Endothelial cell of umbilical vein (primary cell): ENCODE measurements around the gene ABCG4. TPM values are rescaled to one million over a fixed set of nuclear protein-coding genes. Genes with fewer than 3 reads are reported as not detected.
A peak's percentile ranks its signal among the peaks of the same experiment; 100 is the strongest.

ENCODE experiments used
- BruUV-seq: library from RNA; stranded (reverse); fragments of 400-500 nt; replicated peaks from 2 replicates; lab custom pipeline; 2021; lab: Mats Ljungman, UMichigan
- CTCF ChIA-PET: fragments of 300-600, 350-600 bp; sonication (Branson Sonifier 250); formaldehyde crosslinking; loops from one replicate; lab custom pipeline; 2021; ENCODE audit warnings: antibody characterized with exemption, inconsistent platforms; lab: Charles Lee
- POLR2A ChIA-PET: fragments of 300-600, 350-600 bp; sonication (Branson Sonifier 250); formaldehyde crosslinking; loops from one replicate; lab custom pipeline; 2021; ENCODE audit warnings: antibody characterized with exemption, inconsistent platforms; lab: Charles Lee
- DNase-seq: peaks from one replicate; pipeline ENCODE4 v3.0.0-alpha.2; 2011; ENCODE audit warnings: low read depth, low spot score
- FAIRE-seq: peaks from 2 replicates; lab custom pipeline; 2011; peaks lifted over from hg19 to GRCh38; lab: Jason Lieb, UNC
- H2AFZ ChIP-seq: 2 replicates; pipeline ENCODE4 v1.6.0; 2012; ENCODE audit warnings: low read depth, low read length, control low read depth, inconsistent platforms
- H3K27ac ChIP-seq: 2 replicates; pipeline ENCODE4 v1.5.1; 2011; ENCODE audit warnings: low read depth, mild to moderate bottlenecking, control low read depth, low read length, moderate library complexity; ENCODE audit not compliant: insufficient read depth
- H3K27me3 ChIP-seq, 2 experiments: 2 replicates each; pipeline versions ENCODE4 v1.6.0 to v1.6.1; 2011; ENCODE audit warnings: low read length in 2 of 2, mixed read lengths in 1 of 2; ENCODE audit not compliant: control insufficient read depth in 2 of 2, insufficient read depth in 2 of 2
- H3K36me3 ChIP-seq, 2 experiments: 2 replicates in 1 of 2; 3 replicates in 1 of 2; pipeline ENCODE4 v1.5.1; 2011; ENCODE audit warnings: low read length in 2 of 2, mild to moderate bottlenecking in 1 of 2, moderate library complexity in 1 of 2; ENCODE audit not compliant: control insufficient read depth in 2 of 2, insufficient read depth in 2 of 2; ENCODE audit errors: extremely low read depth in 1 of 2
- H3K4me1 ChIP-seq: 3 replicates; pipeline ENCODE4 v1.5.1; 2011; ENCODE audit warnings: mild to moderate bottlenecking, low read length; ENCODE audit not compliant: control insufficient read depth, insufficient read depth; ENCODE audit errors: extremely low read depth
- H3K4me2 ChIP-seq: 2 replicates; pipeline ENCODE4 v1.6.1; 2011; ENCODE audit warnings: low read length, control low read depth, mixed read lengths; ENCODE audit not compliant: insufficient read depth
- H3K4me3 ChIP-seq, 3 experiments: fragments of 200-600 bp in 1 of 3; sonication (generic), shearing (Covaris generic) in 1 of 3; replicated peaks in 1 of 3; 2 replicates each; pipeline ENCODE4 v1.5.1; 2011 to 2016; ENCODE audit warnings: control low read depth in 3 of 3, low read length in 3 of 3, mild to moderate bottlenecking in 2 of 3, inconsistent platforms in 1 of 3, low read depth in 1 of 3, moderate library complexity in 1 of 3; ENCODE audit not compliant: insufficient read depth in 1 of 3
- H3K79me2 ChIP-seq: 2 replicates; pipeline ENCODE4 v1.6.0; 2012; ENCODE audit warnings: low read length, inconsistent platforms; ENCODE audit not compliant: control insufficient read depth, insufficient read depth
- H3K9ac ChIP-seq: replicated peaks from 2 replicates; pipeline ENCODE3; 2011; ENCODE audit warnings: low read length, control low read depth; ENCODE audit not compliant: insufficient read depth; ENCODE audit errors: extremely low read depth
- H3K9me1 ChIP-seq: replicated peaks from 3 replicates; pipeline ENCODE4 v1.6.0; 2011; ENCODE audit warnings: mild to moderate bottlenecking, low read length; ENCODE audit not compliant: control insufficient read depth, insufficient read depth; ENCODE audit errors: extremely low read depth
- H3K9me3 ChIP-seq: replicated peaks from 2 replicates; pipeline ENCODE4 v1.5.1; 2012; ENCODE audit warnings: low read length, inconsistent platforms; ENCODE audit not compliant: control insufficient read depth, insufficient read depth
- H4K20me1 ChIP-seq: replicated peaks from 2 replicates; pipeline ENCODE3; 2011; ENCODE audit warnings: mild to moderate bottlenecking, low read length; ENCODE audit not compliant: control insufficient read depth, insufficient read depth; ENCODE audit errors: extremely low read depth
- CTCF ChIP-seq, 2 donors: IDR thresholded peaks; 1 replicate in 1 of 2; 2 replicates in 1 of 2; pipeline ENCODE4 v1.5.1; 2011; ENCODE audit warnings: low read length in 2 of 2, mild to moderate bottlenecking in 2 of 2, moderate library complexity in 2 of 2, control low read depth in 1 of 2, inconsistent platforms in 1 of 2, low read depth in 1 of 2; ENCODE audit not compliant: insufficient read depth in 1 of 2; ENCODE audit errors: extremely low read depth in 1 of 2
- EZH2 ChIP-seq: IDR thresholded peaks from 2 replicates; pipeline ENCODE4 v1.6.1; 2012; ENCODE audit warnings: borderline replicate concordance, low read depth, mild to moderate bottlenecking, moderate library complexity, low read length, inconsistent platforms; ENCODE audit not compliant: severe bottlenecking
- FOS ChIP-seq: IDR thresholded peaks from 2 replicates; pipeline ENCODE4 v1.6.1; 2011; ENCODE audit warnings: mild to moderate bottlenecking, low read length, moderate library complexity, borderline replicate concordance; ENCODE audit not compliant: insufficient read depth
- GATA2 ChIP-seq: IDR thresholded peaks from 2 replicates; pipeline ENCODE4 v1.7.0; 2011; ENCODE audit warnings: low read depth, mild to moderate bottlenecking, moderate library complexity, mixed read lengths, low read length; ENCODE audit not compliant: insufficient read length, insufficient read depth
- JUN ChIP-seq: IDR thresholded peaks from 2 replicates; pipeline ENCODE4 v1.6.1; 2011; ENCODE audit warnings: borderline replicate concordance, low read depth; ENCODE audit not compliant: insufficient read length, insufficient read depth
- MAX ChIP-seq: IDR thresholded peaks from 2 replicates; pipeline ENCODE4 v1.6.1; 2011; ENCODE audit not compliant: insufficient read depth, insufficient read length
- MYC ChIP-seq: IDR thresholded peaks from one replicate; pipeline ENCODE4 v1.6.1; 2011; ENCODE audit warnings: mild to moderate bottlenecking, low read depth, low read length
- POLR2A ChIP-seq: IDR thresholded peaks from 2 replicates; pipeline ENCODE4 v1.6.1; 2012; ENCODE audit warnings: low read depth, mild to moderate bottlenecking, control low read depth, low read length
- POLR2AphosphoS5 ChIP-seq: IDR thresholded peaks from 2 replicates; pipeline ENCODE4 v1.6.1; 2012; ENCODE audit warnings: low read depth, mild to moderate bottlenecking, control low read depth, low read length, moderate library complexity; ENCODE audit not compliant: insufficient read depth
- dilution Hi-C: fragments of 300-500 bp; cut with MboI; formaldehyde crosslinking; loops from one replicate; pipeline ENCODE4 v1.15.0; 2019; ENCODE audit warnings: low sequenced_read_pairs; ENCODE audit not compliant: extremely low pct_ligation_motif_present
- intact Hi-C: fragments of 100-400 bp; cut with micrococcal nuclease; formaldehyde crosslinking; loops from one replicate; pipeline ENCODE4 v1.10.0; 2022
- polyA plus RNA-seq, 4 experiments: library from polyadenylated mRNA; depleted of rRNA in 3 of 4; stranded (reverse) in 3 of 4; unstranded in 1 of 4; fragments of >200 nt; gene quantifications; 2 replicates each; pipeline versions ENCODE4 v1.2.1 to v1.2.3, GENCODE V29; 2011 to 2012; ENCODE audit warnings: missing spikeins in 1 of 4
- total RNA-seq: library from RNA; stranded (reverse); gene quantifications from 2 replicates; pipeline ENCODE4 v1.2.3, GENCODE V29; 2021

The ABCG4 gene
- total and polyA plus RNA-seq, 2 donors (not counting 3 experiments of a cell fraction or from before 2014, with no cell fraction given), result 1.0 to 1.7 TPM

GRCh38 chr11:119118227-119118626 is 30.6 kb upstream of the ABCG4 start:
- Histone ChIP-seq H3K9me1 (no peaks in the 10 kb centered on the region), H3K79me2 (peaks cover 13% of the 10 kb centered on the region), H3K9me3 (no peaks in the 10 kb centered on the region), H3K27ac (no peak overlapping the region), H3K4me3 (no peak overlapping the region), H3K4me2 (no peak overlapping the region), H3K36me3 (peaks cover 5 to 11% of the 10 kb centered on the region in 2 experiments), H4K20me1 (no peaks in the 10 kb centered on the region), H2AFZ (no peak overlapping the region), H3K9ac (no peak overlapping the region), H3K4me1 (peaks cover 16% of the 10 kb centered on the region), H3K27me3 (no peaks in the 10 kb centered on the region)
- ChIA-PET POLR2A (no interaction called here), CTCF (interaction anchor here (0.8 to 2.2 kb wide), 4 partner anchors 11 to 16 kb away, joined by 3 to 9 read pairs (median 4); partner anchors contain the start of genes C2CD2L and DPAGT1)
- dilution Hi-C loops (no loop called here), intact Hi-C loops (no loop called here)
- TF ChIP-seq MAX (no peak), EZH2 (no peak), FOS (no peak)
- DNase-seq (no peak), FAIRE-seq (peak; percentile 28)
- no TSS peak for BruUV-seq

- no peak for FAIRE-seq
- H3K4me3 ChIP-seq, result no peak overlapping the region
- CTCF ChIA-PET, result interaction anchor here (0.8 to 2.2 kb wide), 4 partner anchors 12 to 17 kb away, joined by 3 to 9 read pairs (median 4); partner anchors contain the start of genes C2CD2L and DPAGT1
- no peak overlapping the region for H3K27ac ChIP-seq
- H3K4me1 ChIP-seq, result peaks cover 16% of the 10 kb centered on the region
- no peak overlapping the region for H3K4me2 ChIP-seq
- dilution Hi-C loops, result no loop called here
- peaks cover 2 to 7% of the 10 kb centered on the region in 2 experiments for H3K36me3 ChIP-seq
- H4K20me1 ChIP-seq, result no peaks in the 10 kb centered on the region
- no peak for TF ChIP-seq GATA2
- no peak for TF ChIP-seq MAX
- no peak for TF ChIP-seq POLR2A
- no peak for TF ChIP-seq POLR2AphosphoS5
- TF ChIP-seq CTCF (IDR thresholded peaks at IDR 0.05; ENCODE audit: extremely low read depth in 1 of 2, insufficient read depth in 1 of 2, low read depth in 1 of 2, low read length in 2 of 2), result no peak
- no peak for TF ChIP-seq EZH2
- no peak for TF ChIP-seq JUN
- TF ChIP-seq FOS, result no peak
- no peak for TF ChIP-seq MYC
- no peak overlapping the region for H3K9ac ChIP-seq
- POLR2A ChIA-PET, result no interaction called here
- BruUV-seq, result no TSS peak
- intact Hi-C loops, result no loop called here
- H3K79me2 ChIP-seq, result peaks cover 13% of the 10 kb centered on the region
- H2AFZ ChIP-seq, result no peak overlapping the region
- no peak for DNase-seq
- no peaks in the 10 kb centered on the region for H3K9me1 ChIP-seq
- no peaks in the 10 kb centered on the region for H3K9me3 ChIP-seq
- H3K27me3 ChIP-seq, result no peaks in the 10 kb centered on the region
Measured at GRCh38 chr11:119118946-119119345, 29.9 kb upstream of the ABCG4 start.
